OCI-LY3 (cell line): ENCODE results near the gene NAA10.

Source experiments
- H2AFZ ChIP-seq: fragments of 200-600, 300-600 bp; shearing (Covaris generic); 2 replicates; pipeline ENCODE4 v1.6.0; 2014; ENCODE audit warnings: antibody characterized with exemption, low read depth, low read length
- H3K27ac ChIP-seq: fragments of 200-600, 300-600 bp; sonication (generic); 2 replicates; pipeline ENCODE4 v1.5.1; 2014; ENCODE audit warnings: mild to moderate bottlenecking, low read length, moderate library complexity, mixed read lengths
- H3K27me3 ChIP-seq: fragments of 200-600, 300-600 bp; sonication (generic); 2 replicates; pipeline ENCODE4 v1.6.1; 2014; ENCODE audit warnings: low read depth, low read length, mixed read lengths
- H3K36me3 ChIP-seq: fragments of 200-600, 300-600 bp; sonication (generic); replicated peaks from 2 replicates; pipeline ENCODE3; 2014; ENCODE audit warnings: low read depth, low read length, mixed read lengths
- H3K4me1 ChIP-seq: fragments of 300-600, 200-600 bp; sonication (generic); 2 replicates; pipeline ENCODE4 v1.6.1; 2014; ENCODE audit warnings: low read length, mixed read lengths
- H3K4me2 ChIP-seq: fragments of 200-600, 300-600 bp; sonication (generic); 2 replicates; pipeline ENCODE4 v1.6.1; 2014; ENCODE audit warnings: low read length, mixed read lengths
- H3K4me3 ChIP-seq: fragments of 300-600, 200-600 bp; sonication (generic); 2 replicates; pipeline ENCODE4 v1.5.1; 2014; ENCODE audit warnings: antibody characterized with exemption, mild to moderate bottlenecking, low read length, moderate library complexity
- H3K79me2 ChIP-seq: fragments of 300-600, 200-600 bp; shearing (Covaris generic); 2 replicates; pipeline ENCODE4 v1.6.1; 2014; ENCODE audit warnings: mild to moderate bottlenecking, low read length, mixed read lengths
- H3K9ac ChIP-seq: fragments of 300-600, 200-600 bp; shearing (Covaris generic); 2 replicates; pipeline ENCODE4 v1.6.0; 2014; ENCODE audit warnings: mild to moderate bottlenecking, low read length, moderate library complexity
- H3K9me3 ChIP-seq: fragments of 200-600, 300-600 bp; shearing (Covaris generic); 2 replicates; pipeline ENCODE4 v1.6.1; 2014; ENCODE audit warnings: low read length, mixed read lengths; ENCODE audit not compliant: insufficient read depth
- H4K20me1 ChIP-seq: fragments of 200-600, 300-600 bp; sonication (generic); 2 replicates; pipeline ENCODE4 v1.6.1; 2016; ENCODE audit warnings: low read length, mixed read lengths; ENCODE audit not compliant: insufficient read depth
- EZH2phosphoT487 ChIP-seq: fragments of 200-600 bp; shearing (Covaris generic); IDR thresholded peaks from 2 replicates; pipeline ENCODE4 v1.6.1; 2018; ENCODE audit warnings: antibody characterized with exemption, mixed run types, low read depth
- TF ChIP-seq, protein P1 (sequence below): fragments of 200-600, 300-600 bp; sonication (generic); IDR thresholded peaks from 2 replicates; pipeline ENCODE4 v1.5.1; 2014; ENCODE audit warnings: antibody characterized with exemption, low read length, low read depth

Gene NAA10

DNA sequence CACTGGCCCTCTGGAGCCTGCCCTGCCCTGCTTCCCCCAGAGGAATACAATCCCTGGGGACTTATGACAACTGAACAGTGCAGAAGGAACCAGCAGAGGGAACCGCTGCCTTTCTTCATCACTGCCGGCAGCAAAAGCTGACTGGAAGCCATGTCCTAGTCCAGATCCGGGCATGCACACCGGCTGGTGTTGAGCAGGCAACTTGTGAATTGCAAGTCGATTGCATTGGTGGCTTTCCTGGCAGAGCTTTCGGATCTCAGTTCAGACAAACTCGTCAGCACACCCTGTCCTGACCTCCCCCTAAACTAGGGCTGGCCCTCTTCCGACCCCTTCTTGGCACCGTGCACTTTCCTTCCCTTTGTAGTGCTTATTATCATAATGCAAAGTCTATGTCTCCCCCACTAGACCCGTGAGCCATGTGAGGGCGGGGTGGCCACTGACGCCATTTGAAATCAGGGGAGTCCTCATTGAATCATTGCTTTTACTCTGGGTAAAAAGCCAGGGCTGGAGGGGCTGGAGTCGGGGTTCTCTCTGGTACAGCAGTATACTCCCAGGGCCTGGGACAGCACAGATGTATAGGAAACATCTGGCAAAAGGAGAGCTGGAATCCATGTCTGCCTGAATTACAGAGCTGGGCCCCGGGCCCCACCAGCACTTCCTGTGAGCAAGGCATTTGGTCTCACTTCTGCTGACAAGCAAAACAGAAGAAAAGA is 10.5 kb downstream of the NAA10 start:
- no peak overlapping the region for H2AFZ ChIP-seq
- H3K9ac ChIP-seq: peak overlapping the region; percentile 100
- no peaks in the 10 kb centered on the region for H3K9me3 ChIP-seq
- TF ChIP-seq, protein P1, sequence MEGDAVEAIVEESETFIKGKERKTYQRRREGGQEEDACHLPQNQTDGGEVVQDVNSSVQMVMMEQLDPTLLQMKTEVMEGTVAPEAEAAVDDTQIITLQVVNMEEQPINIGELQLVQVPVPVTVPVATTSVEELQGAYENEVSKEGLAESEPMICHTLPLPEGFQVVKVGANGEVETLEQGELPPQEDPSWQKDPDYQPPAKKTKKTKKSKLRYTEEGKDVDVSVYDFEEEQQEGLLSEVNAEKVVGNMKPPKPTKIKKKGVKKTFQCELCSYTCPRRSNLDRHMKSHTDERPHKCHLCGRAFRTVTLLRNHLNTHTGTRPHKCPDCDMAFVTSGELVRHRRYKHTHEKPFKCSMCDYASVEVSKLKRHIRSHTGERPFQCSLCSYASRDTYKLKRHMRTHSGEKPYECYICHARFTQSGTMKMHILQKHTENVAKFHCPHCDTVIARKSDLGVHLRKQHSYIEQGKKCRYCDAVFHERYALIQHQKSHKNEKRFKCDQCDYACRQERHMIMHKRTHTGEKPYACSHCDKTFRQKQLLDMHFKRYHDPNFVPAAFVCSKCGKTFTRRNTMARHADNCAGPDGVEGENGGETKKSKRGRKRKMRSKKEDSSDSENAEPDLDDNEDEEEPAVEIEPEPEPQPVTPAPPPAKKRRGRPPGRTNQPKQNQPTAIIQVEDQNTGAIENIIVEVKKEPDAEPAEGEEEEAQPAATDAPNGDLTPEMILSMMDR: peak; percentile 24
- no peak for TF ChIP-seq EZH2phosphoT487
- H3K27ac ChIP-seq: peak overlapping the region; percentile 100
- peaks cover 44% of the 10 kb centered on the region for H3K36me3 ChIP-seq
- H3K4me3 ChIP-seq: peak overlapping the region; percentile 100
- peak overlapping the region; percentile 100 for H3K4me2 ChIP-seq
- peaks cover 31% of the 10 kb centered on the region for H4K20me1 ChIP-seq
- H3K4me1 ChIP-seq: peaks cover 28% of the 10 kb centered on the region
- H3K27me3 ChIP-seq: no peaks in the 10 kb centered on the region
- peaks cover 72% of the 10 kb centered on the region for H3K79me2 ChIP-seq

DNA sequence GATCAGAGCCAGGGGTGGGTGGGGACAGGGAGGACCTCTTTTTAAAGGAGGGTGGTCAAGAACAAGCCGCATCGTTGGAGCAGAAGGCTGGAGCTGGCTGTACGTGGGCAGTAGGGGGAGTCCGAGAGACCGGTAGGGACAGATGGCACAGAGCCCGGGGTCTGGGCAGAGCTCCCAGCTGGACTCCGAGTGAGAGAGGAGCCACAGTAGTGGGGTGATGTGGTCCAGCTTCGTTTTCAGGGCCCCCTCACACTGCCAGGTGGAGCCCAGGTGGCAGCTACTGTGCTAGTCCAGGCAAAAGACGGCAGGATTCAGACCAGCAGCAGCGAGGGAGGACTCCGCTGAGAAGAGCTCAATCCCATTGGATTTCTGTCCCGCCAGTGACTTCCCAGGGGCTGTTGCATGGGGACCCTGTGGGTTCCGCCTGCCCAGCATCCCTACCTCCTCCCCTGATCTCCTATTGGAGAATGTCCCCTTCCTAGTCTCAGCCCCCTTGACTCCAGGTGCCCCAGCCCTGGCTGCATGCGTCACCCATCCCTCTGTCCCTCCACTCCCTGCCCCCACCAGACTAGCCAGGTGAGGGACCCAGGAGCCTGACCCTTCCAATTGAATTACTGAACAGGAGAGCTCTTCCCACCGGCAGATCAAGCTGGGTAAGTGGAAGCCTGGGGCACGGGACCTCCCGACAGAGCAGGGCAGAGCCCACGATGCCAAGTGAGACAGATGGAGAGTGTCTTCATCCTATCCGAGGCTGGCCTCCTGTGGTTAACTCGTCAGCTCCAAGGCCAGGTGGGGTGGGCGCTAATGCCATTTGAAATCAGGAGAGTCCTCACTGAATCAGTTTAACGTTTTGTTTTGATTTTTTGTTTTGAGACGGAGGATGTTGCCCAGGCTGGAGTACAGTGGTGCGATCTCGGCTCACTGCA is 11.6 kb downstream of the NAA10 start:
- Histone ChIP-seq H3K27ac (no peak overlapping the region), H3K4me2 (peak overlapping the region; percentile 100), H2AFZ (no peak overlapping the region), H3K4me1 (peaks cover 23% of the 10 kb centered on the region), H3K27me3 (no peaks in the 10 kb centered on the region), H3K36me3 (peaks cover 44% of the 10 kb centered on the region), H3K9me3 (no peaks in the 10 kb centered on the region), H3K79me2 (peaks cover 69% of the 10 kb centered on the region), H3K4me3 (no peak overlapping the region), H3K9ac (no peak overlapping the region), H4K20me1 (peaks cover 31% of the 10 kb centered on the region)
- TF ChIP-seq EZH2phosphoT487: no peak
- TF ChIP-seq, protein P1: peak; percentile 19; the same call in 1 of the 2 replicates

DNA sequence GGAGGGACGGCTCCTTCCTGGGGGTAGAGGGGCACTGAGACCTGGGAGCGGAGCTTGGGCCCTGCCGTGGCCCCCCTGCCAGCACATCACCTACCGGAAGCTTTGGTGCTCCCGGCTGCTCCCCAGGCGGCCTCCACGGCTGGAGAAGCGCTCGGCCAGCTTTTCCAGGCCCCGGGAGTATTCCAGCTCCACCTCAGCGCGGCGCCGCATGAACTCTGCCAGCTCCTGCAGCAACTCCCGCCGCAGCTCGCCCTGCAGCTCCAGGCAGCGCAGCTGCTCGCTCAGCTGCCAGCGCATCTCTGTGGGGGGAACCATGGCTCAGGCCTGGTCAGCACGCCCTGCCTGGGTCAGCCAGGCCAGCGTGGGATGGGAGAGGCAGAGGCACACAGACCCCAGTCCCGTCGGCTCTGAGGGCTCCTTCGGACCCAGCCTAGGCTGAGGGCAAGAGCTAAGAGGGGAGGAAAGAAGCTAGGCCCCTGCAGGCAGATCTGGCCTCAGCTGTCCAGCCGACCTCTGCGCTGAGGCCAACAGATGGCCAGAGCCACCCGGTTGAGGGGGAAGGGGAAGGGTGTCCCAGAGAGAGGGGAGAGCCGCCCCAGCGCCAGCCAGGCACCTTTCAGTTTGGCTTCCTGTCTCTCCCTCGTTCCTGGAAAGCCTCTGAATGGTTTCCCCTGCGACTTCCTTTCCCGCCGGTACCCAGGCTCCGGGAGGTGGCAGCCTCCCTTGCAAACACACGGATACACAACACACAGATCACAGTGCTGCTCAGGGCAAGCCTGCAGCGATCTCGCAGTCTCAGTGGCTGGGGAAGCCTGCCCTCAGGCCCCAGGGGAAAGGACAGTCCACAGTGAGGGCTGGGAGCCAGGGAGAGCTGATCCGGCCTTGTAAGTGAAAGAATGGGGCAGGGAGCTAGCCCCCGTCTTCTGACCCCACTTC is 13.1 kb downstream of the NAA10 start:
- Histone ChIP-seq H3K9ac (no peak overlapping the region), H4K20me1 (peaks cover 31% of the 10 kb centered on the region), H2AFZ (no peak overlapping the region), H3K9me3 (no peaks in the 10 kb centered on the region), H3K4me3 (no peak overlapping the region), H3K79me2 (peaks cover 62% of the 10 kb centered on the region), H3K4me2 (no peak overlapping the region), H3K4me1 (peaks cover 23% of the 10 kb centered on the region), H3K27me3 (no peaks in the 10 kb centered on the region), H3K36me3 (peaks cover 47% of the 10 kb centered on the region), H3K27ac (no peak overlapping the region)
- TF ChIP-seq, protein P1: no peak
- TF ChIP-seq EZH2phosphoT487: no peak
